HG03521 (cell line): ENCODE results near the gene SENP1.
"Not testable (repeated sequence)": the region's sequence is repeated elsewhere in the genome, so short reads cannot be mapped to it uniquely, and the experiment has no call there.

Experiments used
- ATAC-seq: cut with Tn5 transposase; IDR thresholded peaks from one replicate; pipeline ENCODE4 v1.9.1; 2021; ENCODE audit warnings: mild to moderate bottlenecking, moderate library complexity; ENCODE audit not compliant: unreplicated experiment

The SENP1 gene

GRCh38 chr12:48105867-48106680 is at the start of gene SENP1:
SENP1 (minus strand) TSS chr12:48106079; CDS start chr12:48101472, 4,607 bp downstream.
- ATAC-seq, result peak; percentile 69

DNA sequence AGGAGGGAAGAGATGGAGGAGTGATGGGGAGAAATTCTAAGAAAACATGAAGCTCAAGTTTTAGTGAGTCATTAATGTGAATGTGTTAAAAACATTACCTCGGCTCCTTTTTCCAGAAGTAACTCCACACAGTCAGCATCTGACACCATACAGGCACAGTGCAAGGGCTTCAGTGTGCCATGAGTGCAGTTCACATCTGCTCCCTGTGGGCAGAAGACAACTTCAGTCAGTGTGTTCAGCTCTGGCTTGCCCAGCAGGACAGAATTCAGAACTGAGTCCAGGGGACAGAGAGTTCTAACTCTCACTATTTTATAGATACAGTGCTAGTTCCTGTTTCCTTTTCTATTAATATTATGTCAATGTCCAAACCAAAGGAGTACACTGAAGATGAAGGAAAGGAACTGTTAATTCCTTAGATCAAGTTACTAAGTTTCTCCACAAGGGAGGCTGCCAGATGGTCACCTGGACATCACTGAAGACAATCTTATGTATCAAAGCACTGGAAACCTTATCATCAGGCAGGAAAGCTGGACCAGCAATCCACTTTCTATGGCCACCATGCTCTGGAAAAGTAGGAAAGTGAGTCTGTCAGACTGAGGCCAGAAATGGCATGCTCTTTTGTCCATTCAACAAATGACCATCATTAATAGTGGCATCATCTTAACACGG is 45.4 kb upstream of the SENP1 start:
- ATAC-seq, result no peak

GRCh38 chr12:48145981-48146380 is 40.1 kb upstream of the SENP1 start:
- no peak for ATAC-seq

- no peak for ATAC-seq
Measured at GRCh38 chr12:48143898-48144297, 38.0 kb upstream of the SENP1 start.

DNA sequence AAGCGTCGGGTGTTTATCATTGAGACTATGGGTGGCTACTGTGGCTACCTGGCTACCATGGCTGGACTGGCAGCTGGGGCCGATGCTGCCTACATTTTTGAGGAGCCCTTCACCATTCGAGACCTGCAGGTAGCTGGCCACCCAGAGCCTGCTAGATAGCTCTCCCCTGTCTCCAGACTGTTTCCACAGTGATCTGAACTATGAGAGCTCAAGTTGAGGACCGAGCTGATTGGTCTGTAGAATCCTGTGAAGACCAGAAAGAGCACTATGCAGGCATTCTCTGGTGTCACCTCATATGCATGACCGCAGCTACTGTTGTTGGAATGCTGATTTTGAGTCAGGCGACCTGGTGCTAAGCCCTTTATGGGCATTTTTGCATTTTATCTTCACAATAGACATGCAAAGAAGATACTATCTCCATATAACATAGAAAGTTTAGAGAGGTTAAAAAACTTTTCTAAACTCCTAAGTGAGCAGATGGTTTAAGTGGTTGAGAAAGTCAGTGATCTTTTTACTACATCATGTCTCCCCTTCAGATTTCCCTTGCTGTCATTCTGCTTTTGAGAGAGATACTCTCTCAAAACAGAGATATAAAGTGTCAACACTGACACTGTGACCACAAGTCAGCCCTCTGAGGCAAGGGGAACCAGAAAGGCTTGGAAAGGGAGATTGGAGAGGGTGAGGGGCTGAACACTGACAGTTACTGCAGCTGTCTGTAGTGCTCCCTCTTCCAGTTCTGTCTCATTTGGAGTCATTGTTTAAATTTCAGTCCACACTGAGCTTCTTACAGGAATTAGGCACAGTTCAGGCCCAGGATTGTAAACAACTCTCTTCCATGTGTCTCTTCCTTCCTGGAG is 37.2 kb upstream of the SENP1 start:
- ATAC-seq, result no peak

DNA sequence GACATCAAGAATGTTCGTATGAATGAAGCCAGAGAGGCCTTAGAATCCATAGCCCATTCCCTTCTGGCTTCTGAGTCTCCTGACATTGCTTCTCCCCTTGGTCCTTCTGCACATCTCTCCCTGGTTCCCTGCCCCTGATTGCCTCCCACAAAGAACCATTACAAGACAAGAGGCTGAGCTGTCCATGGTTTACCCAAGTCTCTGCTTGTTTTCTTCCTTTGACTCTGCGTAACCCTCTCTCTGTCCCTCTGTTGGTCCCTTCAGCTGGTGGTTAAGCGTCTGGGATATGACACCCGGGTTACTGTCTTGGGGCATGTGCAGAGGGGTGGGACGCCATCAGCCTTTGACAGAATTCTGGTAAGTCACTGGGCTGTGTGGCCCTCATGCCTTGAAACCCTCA is 29.1 kb upstream of the SENP1 start:
- no peak for ATAC-seq

GRCh38 chr12:48132826-48133225 is 26.9 kb upstream of the SENP1 start:
- no peak for ATAC-seq

DNA sequence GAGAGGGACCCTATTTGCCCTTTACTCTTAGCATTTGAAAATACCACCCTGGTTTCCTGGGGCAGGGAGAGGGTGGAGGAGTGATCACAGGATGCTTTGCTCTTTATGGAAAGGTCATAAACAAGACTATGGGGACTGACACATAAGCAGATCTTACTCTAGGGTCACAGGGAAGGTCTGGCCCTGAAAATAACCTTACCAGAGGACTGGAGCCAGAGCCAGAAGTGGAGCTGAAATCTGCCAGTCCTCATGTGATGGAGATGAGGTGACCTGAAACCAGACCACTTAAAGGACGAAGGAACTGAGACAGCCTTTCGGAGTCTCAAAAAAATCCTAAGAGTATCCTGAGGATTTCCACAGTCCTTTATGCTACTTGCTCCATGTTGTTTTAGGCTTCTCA is 25.6 kb upstream of the SENP1 start:
- ATAC-seq, result no peak

GRCh38 chr12:48129376-48129775 is 23.5 kb upstream of the SENP1 start:
- ATAC-seq, result no peak

DNA sequence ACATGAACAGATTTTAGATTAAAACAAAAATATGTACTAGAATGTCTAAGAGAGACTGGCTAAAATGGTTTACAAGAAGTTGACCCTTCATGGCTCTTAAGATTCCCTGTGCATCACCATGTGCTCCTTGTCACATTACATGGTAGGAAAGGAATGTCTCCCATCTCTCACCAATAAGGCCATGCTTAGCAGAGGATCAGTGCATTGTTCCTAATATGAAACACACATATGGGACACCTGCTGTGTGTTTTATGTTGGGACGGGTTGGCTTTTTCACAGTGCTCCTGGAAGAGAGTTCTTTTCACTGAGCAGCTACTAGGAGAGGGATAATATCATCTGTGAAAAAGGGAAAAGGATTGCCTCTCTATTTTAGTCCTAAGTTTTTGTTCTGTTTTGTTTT is 22.9 kb upstream of the SENP1 start:
- ATAC-seq, result no peak

- ATAC-seq, result no peak
Measured at GRCh38 chr12:48126953-48127630, 21.2 kb upstream of the SENP1 start.

DNA sequence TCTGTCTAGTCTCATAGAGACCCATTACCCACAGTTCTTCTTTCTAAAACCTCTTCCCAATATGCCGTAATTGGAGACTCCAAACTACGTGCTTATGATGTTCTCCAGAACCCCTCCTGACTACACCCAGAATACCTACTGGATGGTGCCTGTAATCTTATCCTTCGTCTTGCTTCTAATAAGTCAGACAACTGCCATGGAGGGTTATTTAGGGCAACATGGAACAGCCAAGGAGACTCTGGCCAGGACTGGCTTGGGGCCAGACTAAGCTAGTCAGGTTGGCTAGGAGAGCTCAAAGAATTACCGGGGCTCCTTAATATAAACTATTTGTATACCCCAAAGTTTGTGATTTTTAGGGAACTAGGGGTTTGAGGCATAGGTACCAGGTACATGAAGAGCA is 20.1 kb upstream of the SENP1 start:
- no peak for ATAC-seq

GRCh38 chr12:48125542-48125941 is 19.7 kb upstream of the SENP1 start:
- ATAC-seq, result not testable (repeated sequence)

DNA sequence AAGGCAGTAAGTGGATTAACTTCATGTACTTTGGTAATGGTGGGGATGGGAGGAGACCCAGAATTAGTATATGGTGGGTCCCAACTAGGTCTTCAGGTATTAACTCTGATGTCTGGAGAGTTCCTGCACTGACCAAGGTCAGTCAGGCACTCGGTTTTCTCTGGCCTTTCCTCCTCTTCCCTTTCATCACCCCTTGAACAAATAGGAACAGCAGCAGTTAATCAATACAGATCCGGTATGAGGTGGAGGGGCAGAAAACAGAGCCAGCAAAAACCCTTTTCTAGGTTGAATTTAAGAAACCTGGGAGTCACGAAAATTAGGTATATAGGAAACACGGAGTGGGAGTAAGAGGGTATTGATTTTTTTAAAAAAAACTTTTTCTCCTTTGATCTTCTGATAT is 17.3 kb upstream of the SENP1 start:
- ATAC-seq, result no peak

- ATAC-seq, result no peak
Measured at GRCh38 chr12:48122065-48122834, 16.4 kb upstream of the SENP1 start.

GRCh38 chr12:48121522-48121921 is 15.6 kb upstream of the SENP1 start:
- no peak for ATAC-seq

DNA sequence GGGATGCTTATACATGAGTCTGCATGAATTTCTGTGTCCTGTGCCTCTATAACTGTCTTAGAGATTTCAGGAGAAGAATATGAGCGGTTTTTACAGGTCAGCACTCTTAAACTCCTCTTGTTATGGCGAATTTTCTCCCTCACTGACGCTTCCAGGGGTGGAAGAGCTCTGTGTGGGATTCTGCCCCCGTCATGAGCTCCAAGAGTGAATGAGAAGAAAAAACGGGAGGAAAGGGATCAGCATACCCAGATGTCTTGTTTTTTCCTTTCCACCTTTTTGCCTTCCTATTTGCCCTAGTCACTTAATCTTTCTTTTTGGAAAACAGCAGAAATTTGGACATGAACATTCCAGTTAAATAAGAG is 13.9 kb upstream of the SENP1 start:
- no peak for ATAC-seq

- peak; percentile 99 for ATAC-seq
Measured at GRCh38 chr12:48119078-48119833, 13.4 kb upstream of the SENP1 start, which contains the start of gene PFKM. PFKM (plus strand) TSS chr12:48119364; CDS start chr12:48122775, 3,411 bp downstream.

- no peak for ATAC-seq
Measured at GRCh38 chr12:48118284-48118871, 12.5 kb upstream of the SENP1 start.
